Measurements from ENCODE around the gene C20orf141.

C20orf141 gene

GRCh38 chr20:2851086-2851485 lies 36.3 kb downstream of the C20orf141 start:
- no peak for FAIRE-seq

- no peak for FAIRE-seq
These were observed 43.8 kb downstream of the C20orf141 start for GRCh38 chr20:2858591-2858990.

- no peak for FAIRE-seq
These were observed 44.7 kb downstream of the C20orf141 start for GRCh38 chr20:2859330-2860121.

GRCh38 chr20:2864626-2865025 lies 49.8 kb downstream of the C20orf141 start:
- FAIRE-seq = no peak

GRCh38 chr20:2865101-2865500 lies 50.3 kb downstream of the C20orf141 start:
- no peak for FAIRE-seq
